RKO (cell line): ENCODE measurements around the gene TLCD5.

Source experiments
- DNase-seq: peaks from one replicate; pipeline ENCODE4 v3.0.0-alpha.2; 2016; ENCODE audit warnings: low spot score

The TLCD5 gene

GRCh38 chr11:120337355-120338106 is 12.4 kb downstream of the TLCD5 start:
- peak; percentile 82 for DNase-seq

- peak; percentile 58 for DNase-seq
Observed at GRCh38 chr11:120338107-120338933, 13.2 kb downstream of the TLCD5 start.

GRCh38 chr11:120339394-120339890 is 14.3 kb downstream of the TLCD5 start:
- peak; percentile 48 for DNase-seq

- DNase-seq = peak; percentile 34
Observed at GRCh38 chr11:120340529-120340928, 15.4 kb downstream of the TLCD5 start.

- DNase-seq = no peak
Observed at GRCh38 chr11:120342226-120342625, 17.1 kb downstream of the TLCD5 start.

- DNase-seq = no peak
Observed at GRCh38 chr11:120342678-120343077, 17.6 kb downstream of the TLCD5 start.

- DNase-seq = no peak
Observed at GRCh38 chr11:120343429-120343828, 18.3 kb downstream of the TLCD5 start.

GRCh38 chr11:120344302-120345004 is 19.4 kb downstream of the TLCD5 start:
- no peak for DNase-seq

GRCh38 chr11:120346233-120346632 is 21.1 kb downstream of the TLCD5 start:
- DNase-seq = no peak

GRCh38 chr11:120350637-120351036 is 25.5 kb downstream of the TLCD5 start:
- DNase-seq = no peak

- DNase-seq = no peak
Observed at GRCh38 chr11:120352405-120352804, 27.3 kb downstream of the TLCD5 start.

- DNase-seq = no peak
Observed at GRCh38 chr11:120354068-120354467, 29.0 kb downstream of the TLCD5 start.

GRCh38 chr11:120354779-120355178 is 29.7 kb downstream of the TLCD5 start:
- DNase-seq = no peak

- DNase-seq = no peak
Observed at GRCh38 chr11:120357620-120358019, 32.5 kb downstream of the TLCD5 start.

GRCh38 chr11:120358729-120359128 is 33.6 kb downstream of the TLCD5 start:
- no peak for DNase-seq

- DNase-seq = no peak
Observed at GRCh38 chr11:120363436-120363835, 38.3 kb downstream of the TLCD5 start.

- no peak for DNase-seq
Observed at GRCh38 chr11:120365512-120365911, 40.4 kb downstream of the TLCD5 start.

- DNase-seq = no peak
Observed at GRCh38 chr11:120372296-120372695, 47.2 kb downstream of the TLCD5 start.

- no peak for DNase-seq
Observed at GRCh38 chr11:120375076-120375475, 50.0 kb downstream of the TLCD5 start.

GRCh38 chr11:120376547-120377182 is 51.6 kb downstream of the TLCD5 start:
- DNase-seq = no peak

- no peak for DNase-seq
Observed at GRCh38 chr11:120378474-120378873, 53.4 kb downstream of the TLCD5 start.

- no peak for DNase-seq
Observed at GRCh38 chr11:120381401-120381800, 56.3 kb downstream of the TLCD5 start.
